ENCODE data around the gene CRTC1.

DNA sequence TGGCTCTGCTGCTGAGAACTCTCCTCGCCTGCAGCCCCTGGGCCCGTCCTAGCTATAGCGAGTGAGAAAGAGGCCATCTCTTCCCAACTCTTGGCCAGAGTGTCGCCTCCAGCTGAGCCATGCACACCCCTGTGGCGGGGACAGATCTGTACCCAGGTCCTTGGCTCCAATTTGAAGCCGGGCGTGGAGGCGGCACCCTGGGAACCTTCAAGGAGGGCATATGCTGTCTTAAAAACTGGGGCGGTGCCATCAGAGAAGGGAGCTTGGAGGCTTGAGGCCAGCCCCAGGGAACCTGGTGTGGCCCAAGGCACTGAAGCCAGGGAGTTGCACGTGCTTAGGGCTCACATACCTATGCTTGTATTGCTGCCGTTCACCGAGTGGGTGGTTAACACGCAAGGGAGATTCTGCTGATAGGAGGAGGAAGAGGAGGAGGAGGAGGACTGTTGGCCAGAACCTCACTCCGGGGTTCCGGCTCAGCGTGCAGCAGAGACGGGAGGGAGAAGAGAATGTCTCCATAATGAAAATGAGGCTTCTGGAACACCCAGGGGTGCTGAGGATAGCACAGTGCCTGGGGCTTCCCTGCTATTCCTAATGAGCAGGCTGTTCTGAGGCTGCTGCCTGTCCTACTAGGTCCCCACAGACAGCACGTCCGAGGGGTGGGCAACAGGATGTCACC is 67.0 kb downstream of the CRTC1 start:
- TF ChIP-seq ZFP30 (CRISPR knock-in tag; IDR thresholded peaks at IDR 0.05) (no peak), ZFP3 (CRISPR knock-in tag; IDR thresholded peaks at IDR 0.05) (no peak), ZNF70 (CRISPR knock-in tag; IDR thresholded peaks at IDR 0.05) (no peak), PATZ1 (CRISPR knock-in tag; IDR thresholded peaks at IDR 0.05; ENCODE audit: borderline replicate concordance) (no peak), PPARA (CRISPR knock-in tag; IDR thresholded peaks at IDR 0.05; ENCODE audit: borderline replicate concordance) (no peak), TSHZ2 (CRISPR knock-in tag; IDR thresholded peaks at IDR 0.05) (no peak), ARNTL (CRISPR knock-in tag; IDR thresholded peaks at IDR 0.05; ENCODE audit: borderline replicate concordance, low read depth) (no peak), ISL1 (CRISPR knock-in tag; IDR thresholded peaks at IDR 0.05) (no peak), ZNF8 (CRISPR knock-in tag; IDR thresholded peaks at IDR 0.05) (no peak), SNAI2 (CRISPR knock-in tag; IDR thresholded peaks at IDR 0.05) (no peak), GLIS3 (CRISPR knock-in tag; IDR thresholded peaks at IDR 0.05) (no peak), TOX (CRISPR knock-in tag; IDR thresholded peaks at IDR 0.05; ENCODE audit: borderline replicate concordance) (no peak)
- TF ChIP-seq, protein P1, sequence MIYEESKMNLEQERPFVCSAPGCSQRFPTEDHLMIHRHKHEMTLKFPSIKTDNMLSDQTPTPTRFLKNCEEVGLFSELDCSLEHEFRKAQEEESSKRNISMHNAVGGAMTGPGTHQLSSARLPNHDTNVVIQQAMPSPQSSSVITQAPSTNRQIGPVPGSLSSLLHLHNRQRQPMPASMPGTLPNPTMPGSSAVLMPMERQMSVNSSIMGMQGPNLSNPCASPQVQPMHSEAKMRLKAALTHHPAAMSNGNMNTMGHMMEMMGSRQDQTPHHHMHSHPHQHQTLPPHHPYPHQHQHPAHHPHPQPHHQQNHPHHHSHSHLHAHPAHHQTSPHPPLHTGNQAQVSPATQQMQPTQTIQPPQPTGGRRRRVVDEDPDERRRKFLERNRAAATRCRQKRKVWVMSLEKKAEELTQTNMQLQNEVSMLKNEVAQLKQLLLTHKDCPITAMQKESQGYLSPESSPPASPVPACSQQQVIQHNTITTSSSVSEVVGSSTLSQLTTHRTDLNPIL (CRISPR knock-in tag; IDR thresholded peaks at IDR 0.05; ENCODE audit: low read depth) = no peak

Data from SK-N-SH treated with all-trans-retinoic acid at 6 μM for 48 hours (cell line).